Type B pancreatic cell (in vitro differentiated cells): ENCODE data around the gene CACNA1D. TPM values are rescaled to one million over a fixed set of nuclear protein-coding genes. Genes with fewer than 3 reads are reported as not detected.

ENCODE experiments used
- DNase-seq: peaks from one replicate; pipeline ENCODE4 v3.0.0; 2021; ENCODE audit warnings: mixed read lengths; ENCODE audit not compliant: unreplicated experiment; ENCODE audit errors: extremely low spot score
- H3K27ac Mint-ChIP-seq: 2 replicates; pipeline ENCODE4 v1.8.0; 2021; ENCODE audit warnings: mild to moderate bottlenecking, mixed read lengths
- H3K27me3 Mint-ChIP-seq: 2 replicates; pipeline ENCODE4 v1.8.0; 2021; ENCODE audit warnings: mixed read lengths
- H3K36me3 Mint-ChIP-seq: 2 replicates; pipeline ENCODE4 v1.8.0; 2021; ENCODE audit warnings: mixed read lengths
- H3K4me1 Mint-ChIP-seq: one replicate; pipeline ENCODE4 v1.8.0; 2021; ENCODE audit warnings: mixed read lengths; ENCODE audit not compliant: unreplicated experiment
- H3K4me3 Mint-ChIP-seq: 2 replicates; pipeline ENCODE4 v1.8.0; 2021; ENCODE audit warnings: mild to moderate bottlenecking, mixed read lengths
- H3K9me3 Mint-ChIP-seq: 2 replicates; pipeline ENCODE4 v1.8.0; 2021; ENCODE audit warnings: mixed read lengths
- total RNA-seq: library from RNA; stranded (reverse); gene quantifications from 2 replicates; pipeline ENCODE4 v1.2.1, GENCODE V29; 2021; ENCODE audit warnings: low replicate concordance
- TF ChIP-seq, protein P1 (sequence below): fragments of 200-600 bp; sonication (generic); conservative IDR thresholded peaks from 2 replicates; pipeline ENCODE4 v1.5.0; 2021; ENCODE audit warnings: antibody characterized with exemption, mild to moderate bottlenecking

Gene CACNA1D
- total RNA-seq, 1 donor from 2014 or later, result 17.4 TPM

DNA sequence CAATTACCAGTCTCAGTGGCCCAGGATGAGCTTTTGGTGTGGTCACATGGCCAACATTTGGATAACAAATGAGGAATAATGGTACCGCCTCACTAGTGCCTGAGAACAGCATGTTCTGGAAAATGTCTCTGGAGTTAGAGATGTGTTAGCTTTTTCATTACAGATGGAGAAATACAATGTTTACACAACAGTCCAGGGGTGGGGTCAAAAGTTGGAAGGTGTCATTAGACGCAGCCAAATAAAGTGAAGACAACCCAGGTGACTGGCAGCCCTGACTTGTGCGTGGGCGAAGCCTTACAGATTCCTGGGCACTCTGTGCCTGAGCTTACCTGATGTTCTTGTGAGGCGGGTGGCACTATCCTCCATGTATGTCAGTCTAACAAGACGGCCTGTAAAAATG lies 364.8 kb downstream of the CACNA1D start:
- TF ChIP-seq, protein P1, sequence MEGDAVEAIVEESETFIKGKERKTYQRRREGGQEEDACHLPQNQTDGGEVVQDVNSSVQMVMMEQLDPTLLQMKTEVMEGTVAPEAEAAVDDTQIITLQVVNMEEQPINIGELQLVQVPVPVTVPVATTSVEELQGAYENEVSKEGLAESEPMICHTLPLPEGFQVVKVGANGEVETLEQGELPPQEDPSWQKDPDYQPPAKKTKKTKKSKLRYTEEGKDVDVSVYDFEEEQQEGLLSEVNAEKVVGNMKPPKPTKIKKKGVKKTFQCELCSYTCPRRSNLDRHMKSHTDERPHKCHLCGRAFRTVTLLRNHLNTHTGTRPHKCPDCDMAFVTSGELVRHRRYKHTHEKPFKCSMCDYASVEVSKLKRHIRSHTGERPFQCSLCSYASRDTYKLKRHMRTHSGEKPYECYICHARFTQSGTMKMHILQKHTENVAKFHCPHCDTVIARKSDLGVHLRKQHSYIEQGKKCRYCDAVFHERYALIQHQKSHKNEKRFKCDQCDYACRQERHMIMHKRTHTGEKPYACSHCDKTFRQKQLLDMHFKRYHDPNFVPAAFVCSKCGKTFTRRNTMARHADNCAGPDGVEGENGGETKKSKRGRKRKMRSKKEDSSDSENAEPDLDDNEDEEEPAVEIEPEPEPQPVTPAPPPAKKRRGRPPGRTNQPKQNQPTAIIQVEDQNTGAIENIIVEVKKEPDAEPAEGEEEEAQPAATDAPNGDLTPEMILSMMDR, result no peak
- no peak overlapping the region for H3K4me3 Mint-ChIP-seq
- no peaks in the 10 kb centered on the region for H3K9me3 Mint-ChIP-seq
- H3K27me3 Mint-ChIP-seq, result no peaks in the 10 kb centered on the region
- H3K36me3 Mint-ChIP-seq, result peaks cover 13% of the 10 kb centered on the region
- no peak overlapping the region for H3K27ac Mint-ChIP-seq
- H3K4me1 Mint-ChIP-seq, result no peaks in the 10 kb centered on the region
- no peak for DNase-seq

DNA sequence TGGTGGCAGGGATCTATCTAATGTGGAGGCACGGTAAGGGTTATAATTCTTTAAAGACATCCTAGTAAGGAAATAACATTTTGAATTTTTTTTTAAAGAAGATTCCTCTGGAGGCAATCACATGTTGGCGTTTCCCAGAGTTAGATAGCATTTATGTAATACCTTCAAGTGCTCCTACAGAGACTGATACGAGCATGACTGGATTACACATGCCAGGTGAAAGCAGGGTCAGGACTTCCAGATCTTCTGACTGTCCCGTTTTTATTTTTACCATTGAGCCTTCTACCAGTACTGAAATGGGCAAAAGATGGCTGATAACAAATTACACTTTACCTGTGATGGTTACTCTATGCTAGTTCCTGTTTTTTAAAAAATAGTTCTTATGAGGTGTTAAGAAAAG lies 365.8 kb downstream of the CACNA1D start:
- Mint-ChIP-seq H3K9me3 (no peaks in the 10 kb centered on the region), H3K36me3 (peaks cover 17% of the 10 kb centered on the region), H3K27me3 (no peaks in the 10 kb centered on the region)

DNA sequence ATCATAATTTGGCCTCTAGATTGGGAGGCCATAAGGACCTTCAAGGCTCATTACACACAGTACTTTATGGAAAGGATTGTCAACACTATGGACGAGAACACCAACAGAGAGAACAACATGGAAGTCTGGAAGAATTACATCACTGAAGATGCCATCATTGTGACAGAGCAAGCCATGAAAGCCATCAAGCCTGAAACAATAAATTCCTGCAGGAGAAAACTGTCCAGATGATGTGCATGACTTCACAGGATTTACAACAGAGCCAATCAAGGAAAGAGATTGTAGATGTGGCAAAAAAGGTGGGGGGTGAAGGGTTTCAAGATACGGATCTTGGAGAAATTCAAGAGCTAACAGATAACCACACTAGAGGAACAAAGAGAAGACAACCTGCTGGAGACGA lies 367.8 kb downstream of the CACNA1D start:
- Mint-ChIP-seq H3K4me1 (no peaks in the 10 kb centered on the region), H3K27ac (no peak overlapping the region), H3K4me3 (no peak overlapping the region), H3K27me3 (no peaks in the 10 kb centered on the region), H3K36me3 (peaks cover 17% of the 10 kb centered on the region), H3K9me3 (no peaks in the 10 kb centered on the region)
- TF ChIP-seq, protein P1, result no peak
- no peak for DNase-seq

More for the DNA sequence above, 365.8 kb downstream of the CACNA1D start:
- Mint-ChIP-seq H3K27ac (no peak overlapping the region), H3K4me1 (no peaks in the 10 kb centered on the region), H3K4me3 (no peak overlapping the region)
- DNase-seq, result no peak
- TF ChIP-seq, protein P1, result no peak

DNA sequence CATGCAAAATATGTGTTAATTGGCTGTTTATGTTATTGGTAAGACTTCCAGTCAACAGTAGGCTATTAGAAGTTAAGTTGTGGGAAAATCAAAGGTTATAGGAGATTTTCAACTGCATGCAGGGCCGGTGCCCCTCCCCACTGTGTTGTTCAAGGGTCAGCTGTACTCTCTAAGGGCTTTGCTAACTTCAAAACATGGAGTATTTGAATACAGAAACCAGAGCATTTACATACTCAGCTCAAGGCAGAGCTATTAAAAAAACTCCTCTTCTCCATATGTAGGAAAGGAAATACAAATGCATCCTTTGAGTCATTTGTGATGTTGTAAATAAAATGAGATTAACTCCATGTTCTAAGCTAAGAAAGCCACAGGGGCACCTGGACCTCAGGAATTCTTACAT lies 368.7 kb downstream of the CACNA1D start:
- no peaks in the 10 kb centered on the region for H3K9me3 Mint-ChIP-seq
- H3K27me3 Mint-ChIP-seq, result no peaks in the 10 kb centered on the region
- TF ChIP-seq, protein P1, result no peak
- no peak overlapping the region for H3K4me3 Mint-ChIP-seq
- DNase-seq, result no peak
- H3K27ac Mint-ChIP-seq, result no peak overlapping the region
- H3K4me1 Mint-ChIP-seq, result no peaks in the 10 kb centered on the region
- peaks cover 17% of the 10 kb centered on the region for H3K36me3 Mint-ChIP-seq

Other genes with a start within 250 kb of the CACNA1D start
- 318 and 518 TPM in 2 replicates for gene TKT, start 238.6 kb upstream of the CACNA1D start, total RNA-seq
- 28.3 and 31.4 TPM in 2 replicates for gene DCP1A, start 147.1 kb upstream of the CACNA1D start, total RNA-seq